ENCODE results near the gene MYDGF. TPM values are rescaled to one million over a fixed set of nuclear protein-coding genes. Genes with fewer than 3 reads are reported as not detected.

The MYDGF gene
- total RNA-seq, 6 experiments from 2014 or later: 266 to 322 (median 283) TPM

DNA sequence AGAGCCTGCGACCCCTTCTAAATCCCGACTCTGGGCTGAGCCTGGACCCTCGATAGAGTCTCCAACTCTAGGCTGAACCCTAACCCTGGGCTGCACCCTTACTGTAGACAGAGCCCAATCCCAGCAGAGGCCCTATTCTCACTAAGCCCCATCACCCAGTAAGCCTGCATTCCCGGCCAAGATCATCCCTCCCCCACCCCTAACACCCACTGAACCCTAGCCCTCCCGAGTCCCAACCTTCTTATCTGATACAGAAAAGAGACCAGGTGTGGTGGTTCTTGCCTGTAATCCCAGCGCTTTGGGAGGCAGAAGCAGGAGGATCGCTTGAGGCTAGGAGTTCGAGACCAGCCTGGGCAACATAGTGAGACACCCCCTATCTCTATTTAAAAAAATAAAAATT, 33.4 kb downstream of the MYDGF start:
- no peaks in the 10 kb centered on the region for H3K9me3 Mint-ChIP-seq
- no peak for DNase-seq
- H3K4me3 Mint-ChIP-seq: peak overlapping the region; percentile 45
- no peaks in the 10 kb centered on the region; the same call in 1 of the 2 replicates for H3K27me3 Mint-ChIP-seq (ENCODE audit: insufficient read depth)
- H3K36me3 Mint-ChIP-seq (ENCODE audit: low read depth): no peaks in the 10 kb centered on the region
- H3K27ac Mint-ChIP-seq: no peak overlapping the region
- TF ChIP-seq, protein P1, sequence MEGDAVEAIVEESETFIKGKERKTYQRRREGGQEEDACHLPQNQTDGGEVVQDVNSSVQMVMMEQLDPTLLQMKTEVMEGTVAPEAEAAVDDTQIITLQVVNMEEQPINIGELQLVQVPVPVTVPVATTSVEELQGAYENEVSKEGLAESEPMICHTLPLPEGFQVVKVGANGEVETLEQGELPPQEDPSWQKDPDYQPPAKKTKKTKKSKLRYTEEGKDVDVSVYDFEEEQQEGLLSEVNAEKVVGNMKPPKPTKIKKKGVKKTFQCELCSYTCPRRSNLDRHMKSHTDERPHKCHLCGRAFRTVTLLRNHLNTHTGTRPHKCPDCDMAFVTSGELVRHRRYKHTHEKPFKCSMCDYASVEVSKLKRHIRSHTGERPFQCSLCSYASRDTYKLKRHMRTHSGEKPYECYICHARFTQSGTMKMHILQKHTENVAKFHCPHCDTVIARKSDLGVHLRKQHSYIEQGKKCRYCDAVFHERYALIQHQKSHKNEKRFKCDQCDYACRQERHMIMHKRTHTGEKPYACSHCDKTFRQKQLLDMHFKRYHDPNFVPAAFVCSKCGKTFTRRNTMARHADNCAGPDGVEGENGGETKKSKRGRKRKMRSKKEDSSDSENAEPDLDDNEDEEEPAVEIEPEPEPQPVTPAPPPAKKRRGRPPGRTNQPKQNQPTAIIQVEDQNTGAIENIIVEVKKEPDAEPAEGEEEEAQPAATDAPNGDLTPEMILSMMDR (IDR thresholded peaks at IDR 0.05): no peak
- H3K4me1 Mint-ChIP-seq (ENCODE audit: low read depth): peaks cover 35% of the 10 kb centered on the region

DNA sequence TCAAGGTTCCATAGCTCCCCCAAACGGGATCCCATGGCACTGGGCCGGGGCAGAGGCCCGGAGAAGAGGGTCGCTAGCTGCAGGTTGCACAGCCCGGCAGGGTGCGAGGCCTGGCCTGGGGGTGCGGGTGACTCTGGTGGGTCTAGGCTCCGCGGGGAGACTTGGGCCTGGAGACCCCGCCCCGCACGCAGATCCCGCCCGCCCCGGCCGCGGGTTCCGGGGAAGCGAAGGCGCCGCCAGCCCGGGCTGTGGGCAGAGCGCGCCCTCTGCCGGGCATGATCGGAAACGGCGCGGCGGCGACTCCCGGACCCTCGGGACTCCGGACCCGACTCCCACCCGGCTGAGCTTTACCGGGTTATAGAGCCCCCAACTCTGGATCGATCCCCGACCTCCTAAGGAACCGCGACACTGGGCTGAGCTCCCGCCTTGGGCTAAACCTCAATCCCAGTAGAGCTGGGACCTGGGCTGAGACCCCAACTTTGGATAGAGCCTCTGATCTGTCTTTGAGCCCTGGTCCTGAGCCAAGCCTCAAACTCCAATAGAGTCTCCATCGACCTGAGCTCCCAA, 33.9 kb downstream of the MYDGF start:
- Mint-ChIP-seq H3K27me3 (ENCODE audit: insufficient read depth) (no peaks in the 10 kb centered on the region; the same call in 1 of the 2 replicates), H3K9me3 (no peaks in the 10 kb centered on the region), H3K4me1 (ENCODE audit: low read depth) (peaks cover 35% of the 10 kb centered on the region), H3K36me3 (ENCODE audit: low read depth) (no peaks in the 10 kb centered on the region), H3K27ac (peak overlapping the region; percentile 60; the same call in 1 of the 2 replicates), H3K4me3 (peak overlapping the region; percentile 63)
- TF ChIP-seq, protein P1 (IDR thresholded peaks at IDR 0.05): peak; percentile 99
- DNase-seq: no peak

GRCh38 chr19:4635754-4636116, 34.4 kb downstream of the MYDGF start:
- peak overlapping the region; percentile 63 for H3K4me3 Mint-ChIP-seq
- TF ChIP-seq, protein P1 (IDR thresholded peaks at IDR 0.05): no peak
- no peaks in the 10 kb centered on the region; the same call in 1 of the 2 replicates for H3K27me3 Mint-ChIP-seq (ENCODE audit: insufficient read depth)
- peak overlapping the region; percentile 60; the same call in 1 of the 2 replicates for H3K27ac Mint-ChIP-seq
- H3K9me3 Mint-ChIP-seq: no peaks in the 10 kb centered on the region
- no peaks in the 10 kb centered on the region for H3K36me3 Mint-ChIP-seq (ENCODE audit: low read depth)
- DNase-seq: no peak
- H3K4me1 Mint-ChIP-seq (ENCODE audit: low read depth): peaks cover 35% of the 10 kb centered on the region

- H3K4me3 Mint-ChIP-seq: peak overlapping the region; percentile 18; the same call in 1 of the 2 replicates
- peak; percentile 60 for DNase-seq
- H3K27me3 Mint-ChIP-seq (ENCODE audit: insufficient read depth): no peaks in the 10 kb centered on the region; the same call in 1 of the 2 replicates
- H3K36me3 Mint-ChIP-seq (ENCODE audit: low read depth): no peaks in the 10 kb centered on the region
- peak overlapping the region; percentile 82 for H3K27ac Mint-ChIP-seq
- peaks cover 29% of the 10 kb centered on the region for H3K4me1 Mint-ChIP-seq (ENCODE audit: low read depth)
- TF ChIP-seq, protein P1 (IDR thresholded peaks at IDR 0.05): peak; percentile 84
- H3K9me3 Mint-ChIP-seq: no peaks in the 10 kb centered on the region
Measured at GRCh38 chr19:4633140-4633967, 36.8 kb downstream of the MYDGF start.

- H3K27ac Mint-ChIP-seq: no peak overlapping the region
- H3K4me1 Mint-ChIP-seq (ENCODE audit: low read depth): 0 out of 2 replicates have a peak, but pooled peaks cover 5% of the 10 kb centered on the region
- no peaks in the 10 kb centered on the region for H3K36me3 Mint-ChIP-seq (ENCODE audit: low read depth)
- H3K9me3 Mint-ChIP-seq: no peaks in the 10 kb centered on the region
- no peak for DNase-seq
- no peak overlapping the region for H3K4me3 Mint-ChIP-seq
- TF ChIP-seq, protein P1 (IDR thresholded peaks at IDR 0.05): peak; percentile 60
- peaks cover 18% of the 10 kb centered on the region for H3K27me3 Mint-ChIP-seq (ENCODE audit: insufficient read depth)
Measured at GRCh38 chr19:4624733-4625362, 45.3 kb downstream of the MYDGF start.

Measured in HFFc6 (cell line).